Hair follicle dermal papilla cell (primary cell): ENCODE measurements around the gene EGFL7. TPM values are rescaled to one million over a fixed set of nuclear protein-coding genes. Genes with fewer than 3 reads are reported as not detected.

ENCODE experiments used
- small RNA-seq: library from RNA; depleted of rRNA; stranded (forward); fragments of <200 nt; gene quantifications from one replicate; pipeline ENCODE3, GENCODE V24; 2012
- total RNA-seq: library from RNA; depleted of rRNA; stranded (reverse); fragments of >200 nt; gene quantifications from 2 replicates; pipeline ENCODE4 v1.2.3, GENCODE V29; 2012

Gene EGFL7
- 4.5 and 8.1 TPM in 2 replicates for total RNA-seq

DNA sequence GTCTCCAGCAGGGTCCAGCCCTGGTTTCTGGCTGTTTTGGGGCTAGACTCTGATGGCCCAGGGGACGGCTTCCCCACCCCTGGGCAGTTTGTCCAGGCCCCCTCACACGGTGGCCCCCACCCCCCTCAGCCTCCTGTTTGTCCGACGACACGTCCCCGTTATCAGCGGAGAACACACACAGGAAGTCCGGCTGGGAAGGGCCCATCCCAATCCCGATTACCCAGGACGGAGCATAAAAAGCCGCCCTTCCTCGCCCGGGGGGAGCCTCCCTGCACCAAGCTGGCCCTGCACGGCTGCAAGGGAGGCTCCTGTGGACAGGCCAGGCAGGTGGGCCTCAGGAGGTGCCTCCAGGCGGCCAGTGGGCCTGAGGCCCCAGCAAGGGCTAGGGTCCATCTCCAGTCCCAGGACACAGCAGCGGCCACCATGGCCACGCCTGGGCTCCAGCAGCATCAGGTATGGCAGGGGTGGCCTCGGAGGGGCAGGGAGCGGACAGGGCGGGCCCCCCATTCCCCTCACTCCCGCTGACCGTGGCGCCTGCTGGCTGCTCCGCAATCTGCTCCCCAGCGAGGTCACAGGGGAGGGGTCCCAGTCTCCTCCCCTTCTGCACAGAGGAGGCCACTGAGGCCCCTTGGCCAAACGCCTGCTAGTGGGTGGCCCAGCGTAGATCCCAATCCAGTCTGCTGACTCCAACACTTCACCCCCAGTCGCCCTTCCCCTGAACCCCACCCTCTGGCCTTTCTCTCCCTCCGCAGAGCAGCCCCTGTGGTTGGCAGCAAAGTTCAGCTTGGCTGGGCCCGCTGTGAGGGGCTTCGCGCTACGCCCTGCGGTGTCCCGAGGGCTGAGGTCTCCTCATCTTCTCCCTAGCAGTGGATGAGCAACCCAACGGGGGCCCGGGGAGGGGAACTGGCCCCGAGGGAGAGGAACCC lies at the start of gene EGFL7:
Gene EGFL7 (plus strand): TSS at position 261 of the 926 bp plus-strand sequence. CDS start 5,367 bp downstream, outside the sequence.

DNA sequence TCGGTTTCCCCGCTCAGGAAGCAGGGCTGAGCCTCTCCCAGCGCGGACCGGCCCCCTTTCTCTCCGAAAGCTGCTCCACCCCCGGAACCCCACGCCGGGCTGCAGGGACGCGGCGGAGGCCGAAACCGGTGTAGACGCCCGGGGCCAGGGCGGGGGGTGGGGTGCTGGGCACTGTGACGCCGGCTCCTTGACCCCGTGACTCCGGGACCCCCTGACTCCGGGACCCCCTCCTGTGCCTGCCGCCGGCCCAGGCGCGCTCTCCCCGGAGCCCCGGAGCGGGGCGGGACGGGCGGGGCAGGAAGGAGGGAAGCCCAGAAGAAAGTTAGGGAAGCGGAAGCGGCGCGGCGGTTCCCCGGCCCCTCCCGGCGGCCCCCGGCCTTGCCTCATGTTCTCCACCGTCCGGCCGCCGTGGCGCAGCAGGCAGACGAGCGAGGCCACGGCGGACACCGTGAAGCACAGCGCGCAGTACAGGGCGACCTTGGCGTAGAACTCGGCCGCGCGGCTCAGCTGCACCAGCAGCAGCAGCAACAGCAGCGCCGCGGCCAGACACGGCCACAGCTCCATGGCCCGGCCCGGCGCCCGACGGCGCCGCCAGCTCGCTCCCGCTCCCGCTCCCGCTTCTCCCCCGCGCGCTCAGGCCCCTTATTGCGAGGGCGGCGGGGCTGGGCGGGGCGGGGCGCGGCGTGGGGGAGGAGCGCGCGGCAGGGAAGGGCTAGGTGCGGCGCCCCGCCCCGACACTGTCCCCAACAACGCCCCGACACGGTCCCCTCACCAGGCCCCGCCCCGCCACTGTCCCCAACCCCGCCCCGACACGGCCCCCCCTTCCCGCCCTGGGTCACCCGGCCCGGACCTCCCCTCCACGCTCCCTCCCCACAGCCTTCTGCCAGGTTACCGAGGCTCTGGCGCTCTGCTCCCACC lies 24.3 kb downstream of the EGFL7 start, which contains the start of gene AGPAT2:
Gene AGPAT2 (minus strand): TSS at position 664 of the 918 bp plus-strand sequence. CDS start 100 bp downstream, at position 564.

GRCh38 chr9:136711751-136712689 lies 49.3 kb downstream of the EGFL7 start, which contains the start of gene DIPK1B:
DIPK1B (plus strand) TSS chr9:136712572; CDS start chr9:136712666, 94 bp downstream.

Small RNA genes within 50 kb of the gene (small RNA-seq; reads per million reads assigned to genes)
- gene MIR126: 11,827 reads per million, percentile 100 among the genes with 10 or more reads in this experiment

Other genes with a start within 250 kb of the EGFL7 start
- gene INPP5E, start 223.1 kb upstream of the EGFL7 start, total RNA-seq: 11.9 and 13.1 TPM in 2 replicates
- gene SEC16A, start 179.9 kb upstream of the EGFL7 start, total RNA-seq: 43.7 and 53.5 TPM in 2 replicates
- gene NOTCH1, start 116.9 kb upstream of the EGFL7 start, total RNA-seq: 8.4 and 15.1 TPM in 2 replicates
- 36.0 and 37.6 TPM in 2 replicates for gene AGPAT2, start 24.5 kb downstream of the EGFL7 start, total RNA-seq
- gene DIPK1B, start 49.7 kb downstream of the EGFL7 start, total RNA-seq: 0.12 TPM in 1 of 2 replicates, not detected in the other
- gene LCN10, start 80.0 kb downstream of the EGFL7 start, total RNA-seq: not detected in 2 replicates
- gene LCN6, start 85.6 kb downstream of the EGFL7 start, total RNA-seq: not detected in 2 replicates
- not detected in 2 replicates for gene LCN8, start 95.3 kb downstream of the EGFL7 start, total RNA-seq
- not detected in 2 replicates for gene LCN15, start 101.6 kb downstream of the EGFL7 start, total RNA-seq
- 28.6 and 32.7 TPM in 2 replicates for gene TMEM141, start 128.4 kb downstream of the EGFL7 start, total RNA-seq
- gene CCDC183, start 133.4 kb downstream of the EGFL7 start, total RNA-seq: 0.16 and 0.73 TPM in 2 replicates
- 83.5 and 85.7 TPM in 2 replicates for gene RABL6, start 145.0 kb downstream of the EGFL7 start, total RNA-seq
- gene AJM1, start 179.6 kb downstream of the EGFL7 start, total RNA-seq: 0.85 and 0.97 TPM in 2 replicates
- 49.8 and 55.1 TPM in 2 replicates for gene PHPT1, start 186.5 kb downstream of the EGFL7 start, total RNA-seq
- gene MAMDC4, start 189.4 kb downstream of the EGFL7 start, total RNA-seq: 1.1 and 1.9 TPM in 2 replicates
- 119 and 175 TPM in 2 replicates for gene EDF1, start 203.4 kb downstream of the EGFL7 start, total RNA-seq
- 6.6 and 6.8 TPM in 2 replicates for gene TRAF2, start 223.6 kb downstream of the EGFL7 start, total RNA-seq